Muscle layer of duodenum (tissue), 2 donors: ENCODE measurements around the gene CEP104.

Source experiments
- H3K27ac ChIP-seq: one replicate; pipeline ENCODE4 v1.7.0; 2013; ENCODE audit warnings: mild to moderate bottlenecking, low read length
- H3K27me3 ChIP-seq: one replicate; pipeline ENCODE4 v1.7.0; 2013; ENCODE audit warnings: low read depth, mild to moderate bottlenecking, control low read depth, low read length
- H3K36me3 ChIP-seq, 2 donors: one replicate each; pipeline ENCODE4 v1.7.0; 2013; ENCODE audit warnings: low read length in 2 of 2, control low read depth in 1 of 2, mild to moderate bottlenecking in 1 of 2; ENCODE audit not compliant: insufficient read depth in 2 of 2, control insufficient read depth in 1 of 2
- H3K4me1 ChIP-seq, 2 donors: one replicate each; pipeline ENCODE4 v1.7.0; 2013; ENCODE audit warnings: low read length in 2 of 2, mild to moderate bottlenecking in 2 of 2, control low read depth in 1 of 2, moderate library complexity in 1 of 2; ENCODE audit not compliant: insufficient read depth in 2 of 2, control insufficient read depth in 1 of 2
- H3K4me3 ChIP-seq, 2 donors: one replicate each; pipeline ENCODE4 v1.7.0; 2013; ENCODE audit warnings: low read length in 2 of 2, low read depth in 1 of 2, mild to moderate bottlenecking in 1 of 2
- H3K9me3 ChIP-seq, 2 donors: one replicate each; pipeline ENCODE4 v1.7.0; 2013; ENCODE audit warnings: low read length in 2 of 2, control low read depth in 1 of 2, mild to moderate bottlenecking in 1 of 2; ENCODE audit not compliant: control insufficient read depth in 1 of 2
- donor health status: healthy.

The CEP104 gene

DNA sequence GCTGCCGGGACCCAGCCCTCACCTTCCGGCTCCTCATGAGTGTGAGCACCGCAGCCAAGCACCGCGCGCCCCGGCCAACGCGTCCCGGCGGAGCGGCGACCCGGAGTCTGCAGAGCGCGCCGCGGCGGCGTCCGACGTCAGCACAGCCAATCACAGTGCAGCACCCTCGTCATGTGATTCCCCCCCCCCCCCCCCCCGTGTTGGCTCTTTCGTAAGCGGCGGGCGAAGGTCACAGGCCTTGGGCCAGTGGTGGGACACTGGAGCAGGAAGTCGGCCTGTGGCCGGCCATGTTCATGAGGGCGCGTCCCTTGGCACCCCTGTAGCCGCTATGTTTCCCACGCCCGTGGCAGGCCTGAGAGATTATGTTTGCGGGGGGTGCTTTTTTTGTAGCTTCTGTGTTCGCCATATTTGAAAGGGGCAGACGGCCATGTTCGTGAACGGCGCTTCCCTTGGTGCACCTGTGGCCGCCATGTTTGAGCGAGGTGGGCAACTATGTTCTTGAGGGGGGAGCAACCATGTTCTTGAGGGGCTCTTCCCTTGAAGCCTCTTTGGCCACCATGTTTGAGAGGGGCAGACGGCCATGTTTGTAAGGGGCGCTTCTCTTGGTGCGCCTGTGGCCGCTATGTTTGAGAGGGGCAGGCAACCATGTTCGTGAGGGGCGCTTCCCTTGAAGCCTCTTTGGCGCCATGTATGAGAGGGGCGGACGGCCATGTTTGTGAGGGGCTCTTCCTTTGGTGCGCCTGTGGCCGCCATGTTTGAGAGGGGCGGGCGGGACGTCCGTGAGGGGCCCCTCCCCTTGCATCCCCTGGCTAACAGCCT is 43.3 kb upstream of the CEP104 start, which contains the start of gene C1orf174:
TSS of gene C1orf174 (minus strand) at position 123 of the 819 bp plus-strand sequence. CDS start at position 37, 86 bp downstream.
- peaks cover 0 to 7% of the 10 kb centered on the region in 2 donors for H3K9me3 ChIP-seq
- peaks cover 0 to 13% of the 10 kb centered on the region in 2 donors for H3K4me1 ChIP-seq
- H3K36me3 ChIP-seq = no peaks in the 10 kb centered on the region
- peak within 1 kb of the TSS; percentile 77 to 95 for H3K4me3 ChIP-seq
- no peaks in the 10 kb centered on the region for H3K27me3 ChIP-seq
- peak within 1 kb of the TSS; percentile 93 for H3K27ac ChIP-seq

DNA sequence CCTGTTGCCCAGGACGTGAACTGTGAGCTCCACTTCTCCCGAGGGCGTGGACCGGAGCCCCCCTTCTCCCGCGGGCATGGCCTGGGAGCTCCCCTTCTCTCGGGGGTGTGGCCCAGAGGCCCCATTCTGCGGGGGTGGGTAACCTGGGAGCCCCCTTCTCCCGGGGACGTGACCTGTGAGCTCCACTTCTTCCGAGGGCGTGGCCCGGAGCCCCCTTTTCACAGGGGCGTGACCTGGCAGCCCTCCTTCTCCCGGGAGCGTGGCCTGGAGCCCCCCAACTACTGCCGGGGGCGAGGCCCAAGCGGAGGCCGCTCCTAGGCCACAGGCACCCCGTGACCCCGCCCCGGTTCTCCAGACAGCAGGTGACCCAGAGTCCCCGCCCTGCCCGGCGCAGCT is 42.7 kb upstream of the CEP104 start:
- no peaks in the 10 kb centered on the region for H3K36me3 ChIP-seq
- H3K4me3 ChIP-seq = peak overlapping the region; percentile 77 to 95
- peaks cover 0 to 7% of the 10 kb centered on the region in 2 donors for H3K9me3 ChIP-seq
- H3K27ac ChIP-seq = peak overlapping the region; percentile 72
- no peaks in the 10 kb centered on the region for H3K27me3 ChIP-seq
- H3K4me1 ChIP-seq = peaks cover 0 to 13% of the 10 kb centered on the region in 2 donors

DNA sequence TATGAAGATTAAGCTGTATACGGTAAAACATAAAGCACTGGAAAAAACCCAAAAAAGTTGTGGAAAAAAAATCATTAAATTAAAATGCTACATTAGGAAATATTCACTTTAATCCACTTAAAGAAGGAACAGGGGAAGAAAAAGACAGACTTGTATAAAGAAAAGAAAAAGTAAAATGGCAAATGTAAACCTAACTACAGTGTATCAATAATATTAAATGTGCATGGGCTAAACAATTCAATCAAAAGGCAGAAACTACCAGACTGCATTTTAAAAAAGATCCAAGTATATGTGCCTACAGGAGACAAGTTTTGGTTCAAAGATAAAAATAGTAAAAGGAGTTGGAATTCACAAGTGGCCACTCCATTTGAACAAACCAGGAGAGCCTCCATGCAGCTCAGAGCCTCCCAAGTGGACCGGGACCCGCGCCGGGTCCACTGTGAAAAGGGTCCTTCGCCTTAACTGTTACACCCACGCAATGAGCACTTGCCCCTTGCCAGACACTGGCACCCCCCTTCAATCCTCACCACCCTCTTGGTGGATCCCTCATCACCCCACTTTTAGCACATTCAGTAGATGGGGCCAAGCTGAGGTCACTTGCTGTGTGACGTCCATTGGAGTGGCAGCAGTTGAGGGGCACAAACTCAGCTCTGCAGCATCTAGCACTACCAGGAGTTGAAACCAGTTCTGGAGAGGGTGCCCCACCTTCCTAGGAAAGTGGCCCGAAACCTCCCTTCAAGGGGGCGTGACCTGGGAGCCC is 42.2 kb upstream of the CEP104 start:
- Histone ChIP-seq H3K9me3 (peaks cover 0 to 7% of the 10 kb centered on the region in 2 donors), H3K27me3 (no peaks in the 10 kb centered on the region), H3K4me3 (peak overlapping the region; percentile 77 to 95), H3K36me3 (no peaks in the 10 kb centered on the region), H3K27ac (peak overlapping the region; percentile 72), H3K4me1 (peaks cover 0 to 13% of the 10 kb centered on the region in 2 donors)

DNA sequence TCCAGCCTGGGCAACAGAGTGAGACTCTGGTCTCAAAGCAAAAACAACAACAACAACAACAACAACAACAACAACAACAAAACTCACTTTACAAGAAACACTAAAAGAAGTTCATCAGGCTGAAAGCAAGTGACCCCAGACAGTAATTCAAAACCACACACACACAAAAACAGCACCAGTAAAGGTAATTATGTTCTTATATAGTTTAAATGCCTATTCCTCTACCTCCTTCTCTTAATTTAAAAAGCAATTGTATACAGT is 41.4 kb upstream of the CEP104 start:
- peaks cover 0 to 13% of the 10 kb centered on the region in 2 donors for H3K4me1 ChIP-seq
- H3K36me3 ChIP-seq = no peaks in the 10 kb centered on the region
- no peak overlapping the region for H3K27ac ChIP-seq
- no peaks in the 10 kb centered on the region for H3K27me3 ChIP-seq
- H3K9me3 ChIP-seq = peaks cover 0 to 7% of the 10 kb centered on the region in 2 donors
- H3K4me3 ChIP-seq = no peak overlapping the region

DNA sequence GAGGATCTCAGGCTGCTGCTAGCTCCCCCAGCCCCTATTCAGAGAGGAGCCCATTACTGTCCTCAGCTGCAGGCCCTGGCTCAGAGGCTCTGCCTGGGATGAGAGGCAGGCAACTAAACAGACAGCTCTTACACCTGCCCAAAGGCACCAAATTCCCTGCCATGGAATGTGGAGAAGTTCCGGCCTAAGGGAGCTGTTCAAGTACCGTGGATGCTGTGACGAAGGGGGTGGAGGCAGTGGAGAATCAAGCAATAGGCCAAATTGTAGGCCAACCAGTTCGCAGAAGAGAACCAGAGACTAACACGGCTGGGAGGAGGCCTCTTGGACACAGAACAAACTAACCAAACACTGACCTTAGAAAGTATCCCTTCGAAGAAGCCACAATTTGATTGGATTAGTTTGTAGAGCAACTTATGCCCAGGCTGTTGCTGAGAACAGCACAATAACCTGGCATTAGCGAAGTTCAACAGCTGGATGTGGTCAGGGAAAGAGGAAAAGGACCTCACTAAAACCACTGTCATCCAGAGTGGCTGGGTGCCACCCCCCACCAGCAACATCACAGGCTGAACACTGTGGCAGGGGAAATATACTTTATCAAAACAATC is 39.5 kb upstream of the CEP104 start:
- H3K27me3 ChIP-seq = no peaks in the 10 kb centered on the region
- peaks cover 0 to 7% of the 10 kb centered on the region in 2 donors for H3K9me3 ChIP-seq
- peaks cover under 1 to 19% of the 10 kb centered on the region in 2 donors for H3K4me1 ChIP-seq
- H3K27ac ChIP-seq = peak overlapping the region; percentile 67
- no peak overlapping the region for H3K4me3 ChIP-seq
- peaks cover 2 to 3% of the 10 kb centered on the region in 2 donors for H3K36me3 ChIP-seq

DNA sequence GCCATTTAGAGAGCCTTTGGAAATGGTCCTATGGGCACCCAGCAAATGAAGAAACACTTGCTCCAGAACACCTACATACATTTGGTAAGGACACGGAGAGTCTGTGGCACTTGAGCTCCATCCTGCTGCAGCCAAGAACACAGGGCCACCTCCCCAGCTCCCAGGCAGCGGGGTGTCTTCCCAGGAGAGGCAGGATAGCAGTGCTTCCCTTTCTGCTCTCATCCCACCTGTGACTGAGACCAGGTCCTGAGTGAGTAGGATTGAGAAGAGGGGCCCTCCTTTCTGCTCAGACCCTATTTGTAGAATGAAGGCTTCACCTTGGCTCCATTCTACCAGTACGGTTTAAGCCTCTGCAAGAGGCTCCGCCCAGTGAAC is 38.9 kb upstream of the CEP104 start:
- Histone ChIP-seq H3K36me3 (peaks cover 4 to 6% of the 10 kb centered on the region in 2 donors), H3K27ac (peak overlapping the region; percentile 67), H3K4me1 (peaks cover 3 to 19% of the 10 kb centered on the region in 2 donors), H3K4me3 (no peak overlapping the region), H3K9me3 (peaks cover 0 to 7% of the 10 kb centered on the region in 2 donors), H3K27me3 (no peaks in the 10 kb centered on the region)

DNA sequence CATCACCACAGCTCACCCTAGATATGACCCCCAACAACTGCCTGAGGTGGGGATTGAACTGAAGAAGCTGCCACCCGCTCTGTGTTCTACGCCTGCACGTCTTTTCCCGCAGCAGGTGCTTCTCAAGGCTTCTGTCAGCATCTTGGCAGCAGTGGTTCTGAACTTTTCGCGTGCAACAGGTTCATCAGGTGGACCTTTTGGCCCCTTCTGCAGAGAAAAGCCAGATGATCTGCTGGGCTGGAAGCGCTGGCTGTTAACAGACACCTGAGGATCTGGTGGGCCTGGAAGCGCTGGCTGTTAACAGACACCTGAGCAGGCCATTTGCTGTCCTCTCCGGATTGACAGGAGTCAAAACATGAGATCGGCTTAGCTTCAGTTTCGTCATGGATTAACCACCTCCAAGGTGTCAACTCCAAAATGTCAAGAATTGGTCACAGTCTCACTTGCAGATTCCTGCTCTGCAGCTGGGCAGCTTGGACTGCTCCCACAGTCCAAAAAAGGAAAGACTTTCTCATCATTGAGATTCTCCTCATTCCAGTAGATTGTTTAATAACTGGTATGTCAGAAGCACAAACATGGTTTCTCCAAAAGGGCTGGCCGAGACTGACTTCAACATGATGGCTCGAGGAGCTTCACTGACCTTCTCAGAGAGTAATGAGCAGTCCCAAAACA is 38.4 kb upstream of the CEP104 start:
- Histone ChIP-seq H3K27ac (peak overlapping the region; percentile 67), H3K4me1 (peaks cover 3 to 19% of the 10 kb centered on the region in 2 donors), H3K27me3 (no peaks in the 10 kb centered on the region), H3K9me3 (peaks cover 0 to 7% of the 10 kb centered on the region in 2 donors), H3K4me3 (no peak overlapping the region), H3K36me3 (peaks cover 5 to 11% of the 10 kb centered on the region in 2 donors)

DNA sequence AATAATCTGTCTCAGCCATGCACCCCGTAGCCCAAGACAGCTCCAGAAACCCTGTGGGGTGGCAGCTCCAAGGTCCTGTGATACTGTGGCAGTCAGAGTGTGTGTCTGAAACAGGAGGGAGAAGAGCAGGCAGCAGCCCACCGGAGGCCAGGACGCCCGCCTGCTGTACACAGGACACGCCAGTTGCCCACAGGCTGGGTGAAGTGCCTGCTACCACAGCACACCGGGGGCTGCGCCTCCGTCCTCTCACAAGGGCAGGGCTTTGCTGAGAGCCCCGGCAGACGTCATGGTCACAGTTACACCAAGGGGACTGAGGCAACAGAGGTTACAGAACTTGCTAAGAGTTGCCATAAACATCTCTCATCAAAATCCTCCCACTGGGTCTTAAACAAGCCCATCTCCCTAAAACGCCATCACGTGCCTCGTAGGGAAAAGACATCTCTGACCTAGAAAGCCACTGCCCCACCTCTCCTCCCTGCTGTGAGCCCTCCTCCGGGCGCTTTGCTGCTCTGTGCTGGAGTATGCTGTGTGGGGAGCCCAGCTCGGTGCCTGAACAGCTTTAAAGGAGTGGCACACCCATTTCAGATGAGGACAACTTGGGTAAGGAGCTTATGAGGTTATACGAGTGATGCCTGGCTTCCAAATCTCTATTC is 37.7 kb upstream of the CEP104 start:
- Histone ChIP-seq H3K36me3 (peaks cover 11 to 18% of the 10 kb centered on the region in 2 donors), H3K27ac (no peak overlapping the region), H3K4me3 (no peak overlapping the region), H3K9me3 (peaks cover 0 to 7% of the 10 kb centered on the region in 2 donors), H3K27me3 (no peaks in the 10 kb centered on the region), H3K4me1 (peaks cover 3 to 19% of the 10 kb centered on the region in 2 donors)

DNA sequence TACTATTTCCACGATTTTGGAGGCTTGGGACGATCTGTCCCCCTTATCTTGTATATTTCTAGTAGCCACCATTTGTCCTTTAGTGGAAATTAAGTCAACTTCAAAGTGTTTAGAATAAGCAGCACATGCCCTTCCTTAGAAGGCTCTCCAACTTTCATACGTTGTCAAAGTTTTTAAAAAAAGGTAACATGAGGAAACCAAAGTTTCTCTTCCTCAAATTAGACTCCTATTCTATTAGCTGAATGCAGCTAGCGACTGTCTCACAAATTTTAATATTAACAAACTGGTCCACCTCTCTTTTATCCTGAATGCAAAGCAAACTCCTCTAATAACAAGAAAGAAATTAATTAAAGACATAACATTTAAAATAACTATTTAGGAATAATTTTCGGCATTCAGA is 36.2 kb upstream of the CEP104 start:
- H3K4me1 ChIP-seq = peaks cover 3 to 10% of the 10 kb centered on the region in 2 donors
- H3K36me3 ChIP-seq = peaks cover 14 to 32% of the 10 kb centered on the region in 2 donors
- H3K27ac ChIP-seq = no peak overlapping the region
- peaks cover 0 to 6% of the 10 kb centered on the region in 2 donors for H3K9me3 ChIP-seq
- no peaks in the 10 kb centered on the region for H3K27me3 ChIP-seq
- H3K4me3 ChIP-seq = no peak overlapping the region

DNA sequence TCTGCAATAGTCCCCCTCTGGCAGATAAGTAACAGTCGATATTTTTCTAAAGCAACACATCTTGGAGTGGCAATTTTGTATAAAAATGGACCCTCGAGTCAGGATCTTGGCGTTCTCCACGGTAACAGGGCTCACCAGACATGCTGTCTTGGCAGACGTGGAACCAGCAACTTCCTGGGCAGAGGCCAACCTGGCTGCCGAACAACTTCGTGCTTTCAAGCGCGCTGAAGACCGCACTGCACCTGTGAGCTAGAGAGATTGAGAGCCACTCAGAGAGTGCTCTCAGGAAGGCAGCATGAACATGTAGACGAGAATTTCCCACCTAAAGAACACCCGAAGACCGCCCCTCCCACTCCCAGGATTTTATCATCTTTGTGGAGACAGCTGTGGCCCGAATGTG is 35.7 kb upstream of the CEP104 start:
- Histone ChIP-seq H3K27me3 (no peaks in the 10 kb centered on the region), H3K36me3 (peaks cover 14 to 36% of the 10 kb centered on the region in 2 donors), H3K4me3 (no peak overlapping the region), H3K4me1 (peaks cover 3 to 10% of the 10 kb centered on the region in 2 donors), H3K27ac (no peak overlapping the region), H3K9me3 (peaks cover 0 to 1% of the 10 kb centered on the region in 2 donors)
